Liver (tissue), 9 donors: ENCODE results near the gene ROBO2. TPM values are rescaled to one million over a fixed set of nuclear protein-coding genes. Genes with fewer than 3 reads are reported as not detected.

Experiments used
- DNase-seq: peaks from one replicate; pipeline ENCODE4 v3.0.0-alpha.2; 2017; ENCODE audit warnings: low spot score
- H3K27ac ChIP-seq, 2 donors: one replicate each; pipeline ENCODE4 v1.7.0; 2013; ENCODE audit warnings: inconsistent platforms in 2 of 2, low read length in 2 of 2, control low read depth in 1 of 2, low read depth in 1 of 2, mild to moderate bottlenecking in 1 of 2
- H3K27me3 ChIP-seq, 4 donors: one replicate each; pipeline versions ENCODE4 v1.6.1 to v1.7.0; 2013; ENCODE audit warnings: low read length in 3 of 4, inconsistent platforms in 1 of 4, mild to moderate bottlenecking in 1 of 4, moderate library complexity in 1 of 4; ENCODE audit not compliant: control insufficient read depth in 4 of 4, insufficient read depth in 4 of 4
- H3K36me3 ChIP-seq, 4 donors: one replicate each; pipeline versions ENCODE4 v1.6.1 to v1.7.0; 2013; ENCODE audit warnings: low read length in 3 of 4, mild to moderate bottlenecking in 3 of 4, low read depth in 1 of 4, moderate library complexity in 1 of 4; ENCODE audit not compliant: control insufficient read depth in 4 of 4, insufficient read depth in 3 of 4
- H3K4me1 ChIP-seq, 4 donors: one replicate each; pipeline versions ENCODE4 v1.6.1 to v1.7.0; 2013; ENCODE audit warnings: low read length in 3 of 4, mild to moderate bottlenecking in 3 of 4, moderate library complexity in 1 of 4; ENCODE audit not compliant: control insufficient read depth in 4 of 4, insufficient read depth in 4 of 4
- H3K4me3 ChIP-seq, 3 donors: one replicate each; pipeline versions ENCODE4 v1.6.1 to v1.7.0; 2013; ENCODE audit warnings: low read length in 3 of 3, control low read depth in 1 of 3, low read depth in 1 of 3, mild to moderate bottlenecking in 1 of 3
- H3K9ac ChIP-seq, 2 donors: one replicate each; pipeline ENCODE4 v1.7.0; 2013; ENCODE audit warnings: low read length in 2 of 2, mild to moderate bottlenecking in 2 of 2, moderate library complexity in 2 of 2, control low read depth in 1 of 2, low read depth in 1 of 2
- H3K9me3 ChIP-seq, 4 donors: one replicate each; pipeline versions ENCODE4 v1.6.1 to v1.7.0; 2013; ENCODE audit warnings: low read length in 3 of 4; ENCODE audit not compliant: control insufficient read depth in 4 of 4
- EGR1 ChIP-seq, 2 donors: IDR thresholded peaks; 2 replicates each; pipeline ENCODE4 v1.6.1; 2016 to 2018; ENCODE audit warnings: antibody characterized with exemption in 2 of 2, low read depth in 2 of 2
- GABPA ChIP-seq, 2 donors: IDR thresholded peaks in 1 of 2; conservative IDR thresholded peaks in 1 of 2; 2 replicates each; pipeline ENCODE4 v1.6.1; 2016; ENCODE audit warnings: antibody characterized with exemption in 2 of 2, mild to moderate bottlenecking in 1 of 2, moderate library complexity in 1 of 2
- HNF4G ChIP-seq: IDR thresholded peaks from 2 replicates; pipeline ENCODE4 v1.6.1; 2016; ENCODE audit warnings: antibody characterized with exemption
- JUND ChIP-seq, 2 donors: IDR thresholded peaks; 2 replicates each; pipeline ENCODE4 v1.6.1; 2016; ENCODE audit warnings: antibody characterized with exemption in 2 of 2
- REST ChIP-seq: IDR thresholded peaks from 2 replicates; pipeline ENCODE4 v1.6.1; 2016; ENCODE audit warnings: antibody characterized with exemption, mild to moderate bottlenecking
- TAF1 ChIP-seq: conservative IDR thresholded peaks from 2 replicates; pipeline ENCODE4 v1.6.1; 2016; ENCODE audit warnings: antibody characterized with exemption, mild to moderate bottlenecking
- WGBS: extraction: QIAGEN DNeasy Blood & Tissue Kit; methylation state at CpG from one replicate; pipeline ENCODE4 v1.1.7; 2013; 5-methylcytosine and 5-hydroxymethylcytosine counted together
- polyA plus RNA-seq, 2 donors: library from polyadenylated mRNA; stranded (reverse) in 1 of 2; unstranded in 1 of 2; fragments of 200-250 nt in 1 of 2; fragments of >200 nt in 1 of 2; fragmentation: Nextera tagmentation in 1 of 2; extraction: Ambion mirVana in 1 of 2; gene quantifications; one replicate each; pipeline versions ENCODE4 v1.2.1 to v1.2.3, GENCODE V29; 2013 to 2015
- total RNA-seq, 2 donors: library from RNA; depleted of rRNA; stranded (reverse); fragments of >200 nt; gene quantifications; one replicate each; pipeline ENCODE4 v1.2.3, GENCODE V29; 2014
- TF ChIP-seq, protein P1 (sequence below): fragments of 150-350 bp; IDR thresholded peaks from 2 replicates; pipeline ENCODE4 v1.5.1; 2017; ENCODE audit warnings: improper control_type of control experiment, low read depth, low read length; ENCODE audit not compliant: missing input control
- TF ChIP-seq, protein P2 (sequence below): IDR thresholded peaks from 2 replicates; pipeline ENCODE4 v1.6.1; 2016; ENCODE audit warnings: antibody characterized with exemption
- TF ChIP-seq, protein P3 (sequence below): IDR thresholded peaks from 2 replicates; pipeline ENCODE4 v1.6.1; 2016; ENCODE audit warnings: antibody characterized with exemption
- donor health status: healthy.
- donor health status: healthy.
- donor health status: healthy.
- donor health status: healthy.
- donor health status: healthy.

Gene ROBO2
- total and polyA plus RNA-seq, 4 donors: 0.22 to 19.4 (median 1.1) TPM

GRCh38 chr3:77271711-77272110, 231.8 kb downstream of the ROBO2 start:
- Histone ChIP-seq H3K4me1 (no peaks in the 10 kb centered on the region), H3K27me3 (no peaks in the 10 kb centered on the region), H3K27ac (no peak overlapping the region), H3K9ac (no peak overlapping the region), H3K36me3 (no peaks in the 10 kb centered on the region), H3K9me3 (no peaks in the 10 kb centered on the region), H3K4me3 (no peak overlapping the region)
- DNase-seq: no peak
- 90% methylated on average over 6 of the region's 6 CpGs for WGBS
- TF ChIP-seq, protein P1, sequence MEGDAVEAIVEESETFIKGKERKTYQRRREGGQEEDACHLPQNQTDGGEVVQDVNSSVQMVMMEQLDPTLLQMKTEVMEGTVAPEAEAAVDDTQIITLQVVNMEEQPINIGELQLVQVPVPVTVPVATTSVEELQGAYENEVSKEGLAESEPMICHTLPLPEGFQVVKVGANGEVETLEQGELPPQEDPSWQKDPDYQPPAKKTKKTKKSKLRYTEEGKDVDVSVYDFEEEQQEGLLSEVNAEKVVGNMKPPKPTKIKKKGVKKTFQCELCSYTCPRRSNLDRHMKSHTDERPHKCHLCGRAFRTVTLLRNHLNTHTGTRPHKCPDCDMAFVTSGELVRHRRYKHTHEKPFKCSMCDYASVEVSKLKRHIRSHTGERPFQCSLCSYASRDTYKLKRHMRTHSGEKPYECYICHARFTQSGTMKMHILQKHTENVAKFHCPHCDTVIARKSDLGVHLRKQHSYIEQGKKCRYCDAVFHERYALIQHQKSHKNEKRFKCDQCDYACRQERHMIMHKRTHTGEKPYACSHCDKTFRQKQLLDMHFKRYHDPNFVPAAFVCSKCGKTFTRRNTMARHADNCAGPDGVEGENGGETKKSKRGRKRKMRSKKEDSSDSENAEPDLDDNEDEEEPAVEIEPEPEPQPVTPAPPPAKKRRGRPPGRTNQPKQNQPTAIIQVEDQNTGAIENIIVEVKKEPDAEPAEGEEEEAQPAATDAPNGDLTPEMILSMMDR: no peak
- TF ChIP-seq HNF4G: no peak
- TF ChIP-seq, protein P2, sequence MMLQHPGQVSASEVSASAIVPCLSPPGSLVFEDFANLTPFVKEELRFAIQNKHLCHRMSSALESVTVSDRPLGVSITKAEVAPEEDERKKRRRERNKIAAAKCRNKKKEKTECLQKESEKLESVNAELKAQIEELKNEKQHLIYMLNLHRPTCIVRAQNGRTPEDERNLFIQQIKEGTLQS: no peak
- TF ChIP-seq REST: no peak

GRCh38 chr3:77279276-77279675, 239.4 kb downstream of the ROBO2 start:
- 92% methylated on average over 2 of the region's 2 CpGs for WGBS
- no peak overlapping the region for H3K9ac ChIP-seq
- no peaks in the 10 kb centered on the region for H3K27me3 ChIP-seq
- H3K27ac ChIP-seq: no peak overlapping the region
- TF ChIP-seq EGR1 (IDR thresholded peaks at IDR 0.05; ENCODE audit: low read depth in 2 of 2): no peak
- no peak for TF ChIP-seq TAF1
- TF ChIP-seq REST: no peak
- TF ChIP-seq, protein P3, sequence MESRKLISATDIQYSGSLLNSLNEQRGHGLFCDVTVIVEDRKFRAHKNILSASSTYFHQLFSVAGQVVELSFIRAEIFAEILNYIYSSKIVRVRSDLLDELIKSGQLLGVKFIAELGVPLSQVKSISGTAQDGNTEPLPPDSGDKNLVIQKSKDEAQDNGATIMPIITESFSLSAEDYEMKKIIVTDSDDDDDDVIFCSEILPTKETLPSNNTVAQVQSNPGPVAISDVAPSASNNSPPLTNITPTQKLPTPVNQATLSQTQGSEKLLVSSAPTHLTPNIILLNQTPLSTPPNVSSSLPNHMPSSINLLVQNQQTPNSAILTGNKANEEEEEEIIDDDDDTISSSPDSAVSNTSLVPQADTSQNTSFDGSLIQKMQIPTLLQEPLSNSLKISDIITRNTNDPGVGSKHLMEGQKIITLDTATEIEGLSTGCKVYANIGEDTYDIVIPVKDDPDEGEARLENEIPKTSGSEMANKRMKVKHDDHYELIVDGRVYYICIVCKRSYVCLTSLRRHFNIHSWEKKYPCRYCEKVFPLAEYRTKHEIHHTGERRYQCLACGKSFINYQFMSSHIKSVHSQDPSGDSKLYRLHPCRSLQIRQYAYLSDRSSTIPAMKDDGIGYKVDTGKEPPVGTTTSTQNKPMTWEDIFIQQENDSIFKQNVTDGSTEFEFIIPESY: no peak
- no peak for TF ChIP-seq GABPA (IDR thresholded peaks at IDR 0.05 in 1 of 2, conservative IDR thresholded peaks at IDR 0.05 in 1 of 2)
- TF ChIP-seq JUND (IDR thresholded peaks at IDR 0.05): no peak
- H3K4me3 ChIP-seq: no peak overlapping the region
- H3K9me3 ChIP-seq: no peaks in the 10 kb centered on the region
- no peak for DNase-seq
- H3K4me1 ChIP-seq: no peaks in the 10 kb centered on the region
- no peaks in the 10 kb centered on the region for H3K36me3 ChIP-seq
